ENCODE data around the gene KDM4B.
A peak's percentile ranks its signal among the peaks of the same experiment; 100 is the strongest.

KDM4B gene

DNA sequence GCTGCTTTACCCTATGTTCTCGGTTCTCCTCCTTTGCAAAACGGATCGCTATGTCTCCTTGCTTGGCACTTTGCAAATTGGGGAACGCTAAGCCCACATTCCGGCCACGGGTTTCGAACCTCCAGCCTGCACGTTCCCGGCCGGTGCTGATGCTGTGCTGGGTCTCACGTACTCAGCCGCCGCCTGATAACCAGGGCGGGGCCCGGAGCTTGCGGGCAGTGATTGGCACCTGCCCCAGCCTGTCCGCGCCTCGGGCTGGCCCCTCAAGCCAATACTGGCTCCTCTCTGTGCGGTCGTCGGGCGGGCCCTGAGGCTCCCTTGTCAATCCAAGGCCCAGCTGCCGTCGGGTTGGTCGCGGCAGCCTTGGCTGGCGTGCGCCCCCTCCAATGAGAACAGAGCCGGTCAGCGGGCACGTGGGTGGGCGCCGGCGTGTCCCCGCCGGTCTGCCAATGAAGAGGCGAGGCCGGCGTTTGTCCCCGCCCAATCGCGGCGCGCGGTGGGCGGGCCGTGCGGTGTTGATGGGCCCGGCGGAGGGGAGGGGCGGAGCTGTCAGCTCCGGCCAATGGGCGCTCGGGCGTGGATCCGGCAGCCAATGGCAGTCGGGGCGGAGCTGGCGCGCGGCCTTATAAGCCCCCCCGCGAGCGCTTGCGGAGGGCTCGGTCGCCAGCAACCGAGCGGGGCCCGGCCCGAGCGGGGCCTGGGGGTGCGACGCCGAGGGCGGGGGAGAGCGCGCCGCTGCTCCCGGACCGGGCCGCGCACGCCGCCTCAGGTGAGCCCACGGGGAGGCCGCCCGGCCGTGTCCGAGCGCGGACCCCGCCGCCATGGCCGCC is at the start of gene KDM4B:
KDM4B (plus strand) TSS at position 652 of the 830 bp plus-strand sequence. CDS start 63,778 bp downstream, outside the sequence.
- H3K4me3 ChIP-seq (ENCODE audit: control insufficient read depth, low read depth, low read length), result peak within 1 kb of the TSS; percentile 76
- TF ChIP-seq, protein P1, sequence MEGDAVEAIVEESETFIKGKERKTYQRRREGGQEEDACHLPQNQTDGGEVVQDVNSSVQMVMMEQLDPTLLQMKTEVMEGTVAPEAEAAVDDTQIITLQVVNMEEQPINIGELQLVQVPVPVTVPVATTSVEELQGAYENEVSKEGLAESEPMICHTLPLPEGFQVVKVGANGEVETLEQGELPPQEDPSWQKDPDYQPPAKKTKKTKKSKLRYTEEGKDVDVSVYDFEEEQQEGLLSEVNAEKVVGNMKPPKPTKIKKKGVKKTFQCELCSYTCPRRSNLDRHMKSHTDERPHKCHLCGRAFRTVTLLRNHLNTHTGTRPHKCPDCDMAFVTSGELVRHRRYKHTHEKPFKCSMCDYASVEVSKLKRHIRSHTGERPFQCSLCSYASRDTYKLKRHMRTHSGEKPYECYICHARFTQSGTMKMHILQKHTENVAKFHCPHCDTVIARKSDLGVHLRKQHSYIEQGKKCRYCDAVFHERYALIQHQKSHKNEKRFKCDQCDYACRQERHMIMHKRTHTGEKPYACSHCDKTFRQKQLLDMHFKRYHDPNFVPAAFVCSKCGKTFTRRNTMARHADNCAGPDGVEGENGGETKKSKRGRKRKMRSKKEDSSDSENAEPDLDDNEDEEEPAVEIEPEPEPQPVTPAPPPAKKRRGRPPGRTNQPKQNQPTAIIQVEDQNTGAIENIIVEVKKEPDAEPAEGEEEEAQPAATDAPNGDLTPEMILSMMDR (IDR thresholded peaks at IDR 0.05; ENCODE audit: control insufficient read depth, insufficient read depth, low read depth, low read length, missing control alignments), result no peak

DNA sequence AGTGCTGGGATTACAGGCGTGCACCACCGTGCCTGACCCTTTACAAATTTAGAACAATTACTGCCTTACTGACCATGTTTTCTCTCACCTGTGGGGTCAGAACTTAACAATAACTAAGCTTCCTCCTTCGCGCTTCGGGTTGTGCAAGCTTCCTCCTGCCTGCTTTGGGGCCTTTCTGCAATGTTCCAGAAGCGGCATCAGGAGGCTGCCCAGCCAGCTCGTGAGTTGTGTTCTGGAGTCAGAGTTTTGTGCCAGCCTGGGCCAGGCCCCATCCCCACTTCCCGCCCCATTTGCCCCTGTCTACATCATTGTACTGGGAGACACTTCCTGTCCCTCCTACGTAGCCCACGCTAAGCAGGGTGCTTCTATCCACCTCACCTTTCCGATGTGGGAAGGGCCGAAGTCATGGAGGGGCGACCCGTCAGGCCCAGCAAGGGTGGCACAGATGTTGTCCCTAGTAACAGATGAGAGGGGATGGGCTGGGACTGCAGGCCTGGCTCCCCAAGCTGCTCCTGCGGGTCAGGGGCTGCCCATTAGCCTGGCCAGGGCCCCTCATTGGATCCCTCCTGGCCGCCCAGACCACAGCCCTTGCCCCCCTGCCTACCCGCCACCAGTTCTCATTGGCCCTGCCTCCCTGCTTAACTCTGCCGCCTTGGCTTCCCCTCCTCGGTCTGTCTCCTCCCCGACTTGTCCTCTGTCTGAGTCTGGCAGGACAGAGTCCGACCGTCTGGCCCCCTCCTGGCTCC is 46.2 kb upstream of the KDM4B start:
- DNase-seq (ENCODE audit: low read depth), result no peak
- no peak overlapping the region for H3K4me3 ChIP-seq (ENCODE audit: control insufficient read depth, low read depth, low read length)
- TF ChIP-seq, protein P1 (IDR thresholded peaks at IDR 0.05; ENCODE audit: control insufficient read depth, insufficient read depth, low read depth, low read length, missing control alignments), result no peak

More for the DNA sequence above, at the start of gene KDM4B:
- peak; percentile 98 for DNase-seq (ENCODE audit: low read depth)

DNA sequence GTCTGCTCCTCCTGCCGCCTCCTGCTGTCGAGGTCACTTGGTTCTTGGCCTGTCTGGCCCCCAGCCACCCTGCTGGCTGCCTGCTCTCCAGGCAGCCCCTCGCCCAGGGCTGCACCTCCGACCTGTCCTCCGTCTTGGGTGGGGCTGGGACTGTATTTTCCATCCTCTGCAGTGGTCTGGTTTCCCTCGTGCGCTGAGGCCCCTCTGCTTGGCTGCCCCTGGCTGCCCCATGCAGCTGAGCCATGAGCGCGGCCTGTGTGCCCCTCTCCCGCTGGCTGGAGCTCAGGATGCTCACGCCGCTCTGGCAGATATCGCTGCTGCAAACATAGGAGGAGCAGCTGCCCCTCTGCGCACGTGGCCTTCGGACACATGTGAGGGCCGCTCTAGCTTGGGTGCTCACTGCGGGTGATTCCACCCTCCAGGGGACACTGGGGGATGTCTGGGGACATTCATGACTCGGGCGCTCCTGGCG is 45.6 kb upstream of the KDM4B start:
- H3K4me3 ChIP-seq (ENCODE audit: control insufficient read depth, low read depth, low read length), result no peak overlapping the region
- no peak for DNase-seq (ENCODE audit: low read depth)
- TF ChIP-seq, protein P1 (IDR thresholded peaks at IDR 0.05; ENCODE audit: control insufficient read depth, insufficient read depth, low read depth, low read length, missing control alignments), result no peak

DNA sequence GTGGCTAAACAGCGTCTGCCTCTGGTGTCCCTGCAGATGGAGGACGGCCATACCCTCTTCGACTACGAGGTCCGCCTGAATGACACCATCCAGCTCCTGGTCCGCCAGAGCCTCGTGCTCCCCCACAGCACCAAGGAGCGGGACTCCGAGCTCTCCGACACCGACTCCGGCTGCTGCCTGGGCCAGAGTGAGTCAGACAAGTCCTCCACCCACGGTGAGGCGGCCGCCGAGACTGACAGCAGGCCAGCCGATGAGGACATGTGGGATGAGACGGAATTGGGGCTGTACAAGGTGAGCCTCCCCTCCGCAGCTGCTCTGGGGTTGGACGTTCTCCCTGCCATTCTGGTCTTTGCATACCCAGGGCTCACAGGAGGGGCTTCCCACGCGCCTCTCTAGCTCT is 39.7 kb upstream of the KDM4B start:
- DNase-seq (ENCODE audit: low read depth), result no peak
- TF ChIP-seq, protein P1 (IDR thresholded peaks at IDR 0.05; ENCODE audit: control insufficient read depth, insufficient read depth, low read depth, low read length, missing control alignments), result no peak
- H3K4me3 ChIP-seq (ENCODE audit: control insufficient read depth, low read depth, low read length), result no peak overlapping the region

DNA sequence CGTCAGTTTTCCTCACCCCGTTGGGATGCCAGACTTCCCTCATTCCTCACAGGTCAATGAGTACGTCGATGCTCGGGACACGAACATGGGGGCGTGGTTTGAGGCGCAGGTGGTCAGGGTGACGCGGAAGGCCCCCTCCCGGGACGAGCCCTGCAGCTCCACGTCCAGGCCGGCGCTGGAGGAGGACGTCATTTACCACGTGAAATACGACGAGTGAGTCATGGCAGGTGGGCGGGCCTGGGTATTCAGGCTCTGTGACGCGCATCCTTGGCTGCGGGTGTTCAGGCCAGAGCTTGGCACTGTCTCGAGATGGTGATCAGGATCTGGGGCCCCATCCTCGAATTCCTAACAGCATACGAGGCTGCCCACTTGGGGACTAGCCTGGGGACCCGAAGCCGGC is 38.2 kb upstream of the KDM4B start:
- TF ChIP-seq, protein P1 (IDR thresholded peaks at IDR 0.05; ENCODE audit: control insufficient read depth, insufficient read depth, low read depth, low read length, missing control alignments), result no peak
- H3K4me3 ChIP-seq (ENCODE audit: control insufficient read depth, low read depth, low read length), result no peak overlapping the region
- no peak for DNase-seq (ENCODE audit: low read depth)

DNA sequence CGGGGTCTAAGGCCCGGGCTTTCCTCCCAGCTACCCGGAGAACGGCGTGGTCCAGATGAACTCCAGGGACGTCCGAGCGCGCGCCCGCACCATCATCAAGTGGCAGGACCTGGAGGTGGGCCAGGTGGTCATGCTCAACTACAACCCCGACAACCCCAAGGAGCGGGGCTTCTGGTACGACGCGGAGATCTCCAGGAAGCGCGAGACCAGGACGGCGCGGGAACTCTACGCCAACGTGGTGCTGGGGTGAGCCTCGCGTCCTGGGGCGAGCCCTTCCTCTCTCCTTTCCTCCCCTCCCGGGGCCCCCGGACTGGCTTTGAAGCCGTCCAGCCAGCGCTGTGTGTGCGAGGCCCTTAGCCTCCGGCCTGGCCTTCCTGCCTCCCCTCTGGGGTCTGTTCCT is 36.2 kb upstream of the KDM4B start:
- DNase-seq (ENCODE audit: low read depth), result no peak
- TF ChIP-seq, protein P1 (IDR thresholded peaks at IDR 0.05; ENCODE audit: control insufficient read depth, insufficient read depth, low read depth, low read length, missing control alignments), result no peak
- H3K4me3 ChIP-seq (ENCODE audit: control insufficient read depth, low read depth, low read length), result no peak overlapping the region
